K562 (cell line): Measurements from ENCODE around the gene CD40. TPM values are rescaled to one million over a fixed set of nuclear protein-coding genes. Genes with fewer than 3 reads are reported as not detected.

Experiments used
- BDP1 ChIP-seq: IDR thresholded peaks from 3 replicates; pipeline ENCODE4 v1.6.1; 2011; ENCODE audit not compliant: insufficient read length, insufficient read depth
- BHLHE40 ChIP-seq: IDR thresholded peaks from 2 replicates; pipeline ENCODE4 v1.6.1; 2011; ENCODE audit warnings: low read length, improper control_type of control experiment
- ELF2 ChIP-seq: fragments of 250-450 bp; sonication (Bioruptor Pico); IDR thresholded peaks from 2 replicates; pipeline ENCODE4 v1.5.0; 2021; ENCODE audit warnings: mild to moderate bottlenecking
- EP300 ChIP-seq: IDR thresholded peaks from 2 replicates; pipeline ENCODE4 v1.6.1; 2012; ENCODE audit warnings: low read length, improper control_type of control experiment
- HEY1 ChIP-seq: fragments of 250-450 bp; sonication (Bioruptor Pico); IDR thresholded peaks from 2 replicates; pipeline ENCODE4 v1.5.0; 2020; ENCODE audit warnings: mild to moderate bottlenecking, moderate library complexity, borderline replicate concordance
- KDM1A ChIP-seq, 2 experiments: fragments of 450-650 bp; IDR thresholded peaks; 2 replicates each; pipeline ENCODE4 v1.6.1; 2016; ENCODE audit warnings: mild to moderate bottlenecking in 2 of 2
- MCM3 ChIP-seq: fragments of 450-650 bp; IDR thresholded peaks from 2 replicates; pipeline ENCODE4 v1.6.1; 2016
- MEF2D ChIP-seq: conservative IDR thresholded peaks from 2 replicates; pipeline ENCODE4 v1.6.1; 2016; ENCODE audit warnings: low read depth, missing genetic modification characterization, missing compliant biosample characterization
- NFYB ChIP-seq: IDR thresholded peaks from 2 replicates; pipeline ENCODE4 v1.6.1; 2011; ENCODE audit warnings: mild to moderate bottlenecking, moderate library complexity; ENCODE audit not compliant: insufficient read length; ENCODE audit errors: extremely low read depth
- PREB ChIP-seq: sonication (generic); formaldehyde crosslinking; IDR thresholded peaks from 2 replicates; pipeline ENCODE4 v1.8.1; 2023; ENCODE audit warnings: mild to moderate bottlenecking, missing genetic modification reagents
- RAD21 ChIP-seq, 2 experiments: fragments of 250-450 bp in 1 of 2; fragments of 450-650 bp in 1 of 2; sonication (Bioruptor Pico) in 1 of 2; formaldehyde crosslinking in 1 of 2; IDR thresholded peaks in 1 of 2; conservative IDR thresholded peaks in 1 of 2; 2 replicates each; pipeline versions ENCODE4 v1.4.0 to v1.8.0; 2020 to 2022; ENCODE audit warnings: mild to moderate bottlenecking in 2 of 2, moderate library complexity in 1 of 2
- SMARCC2 ChIP-seq: fragments of 450-650 bp; IDR thresholded peaks from 2 replicates; pipeline ENCODE4 v1.6.1; 2017; ENCODE audit warnings: antibody characterized with exemption, moderate library complexity, mild to moderate bottlenecking, low read depth
- SREBF1 ChIP-seq: fragments of 150-350 bp; IDR thresholded peaks from 2 replicates; pipeline ENCODE4 v1.6.1; 2014; ENCODE audit warnings: antibody characterized with exemption, low read depth, low read length, borderline replicate concordance
- TEAD1 ChIP-seq, 2 experiments: fragments of 450-650 bp in 1 of 2; sonication (generic) in 1 of 2; formaldehyde crosslinking; IDR thresholded peaks; 2 replicates each; pipeline versions ENCODE4 v1.4.0 to v1.8.0; 2020 to 2022; ENCODE audit warnings: mild to moderate bottlenecking in 2 of 2, missing genetic modification reagents in 1 of 2
- XRCC5 ChIP-seq: fragments of 200-400 bp; formaldehyde crosslinking; IDR thresholded peaks from 2 replicates; pipeline ENCODE4 v1.6.1; 2017; ENCODE audit warnings: low read depth, mild to moderate bottlenecking, low read length
- ZBTB17 ChIP-seq: fragments of 450-650 bp; formaldehyde crosslinking; IDR thresholded peaks from 2 replicates; pipeline ENCODE4 v1.4.0; 2020; ENCODE audit warnings: mild to moderate bottlenecking
- ZBTB7A ChIP-seq: IDR thresholded peaks from 2 replicates; pipeline ENCODE4 v1.6.1; 2011; ENCODE audit warnings: low read depth, mild to moderate bottlenecking, low read length, moderate library complexity, borderline replicate concordance; ENCODE audit not compliant: control insufficient read depth
- ZHX1 ChIP-seq: fragments of 150-350 bp; conservative IDR thresholded peaks from 2 replicates; pipeline ENCODE4 v1.6.1; 2014; ENCODE audit warnings: low read length
- ZNF143 ChIP-seq: sonication (generic); formaldehyde crosslinking; IDR thresholded peaks from 2 replicates; pipeline ENCODE4 v1.9.0; 2022; ENCODE audit warnings: mild to moderate bottlenecking, missing genetic modification reagents
- ZNF584 ChIP-seq: fragments of 200-800 bp; sonication (Bioruptor generic); IDR thresholded peaks from 2 replicates; pipeline ENCODE4 v1.6.1; 2016; ENCODE audit warnings: low read depth, mild to moderate bottlenecking, missing genetic modification characterization, missing compliant biosample characterization
- polyA plus RNA-seq, 8 experiments: library from polyadenylated mRNA; depleted of rRNA in 4 of 8; stranded (reverse) in 5 of 8; unstranded in 3 of 8; fragments of >200 nt; fragmentation: Nextera tagmentation in 2 of 8; fragmentation: Illumina TruSeq in 1 of 8; extraction: Ambion mirVana in 2 of 8; extraction: Trizol in 1 of 8; gene quantifications; 2 replicates each; pipeline versions ENCODE4 v1.2.1 to v1.2.3, GENCODE V29; 2011 to 2014; ENCODE audit warnings: inconsistent platforms in 1 of 8, missing spikeins in 1 of 8
- total RNA-seq, 7 experiments: library from RNA; depleted of rRNA in 6 of 7; stranded (reverse); fragments of >200 nt in 6 of 7; fragmentation: Illumina TruSeq in 2 of 7; extraction: Trizol in 2 of 7; gene quantifications; 2 replicates each; pipeline versions ENCODE4 v1.2.1 to v1.2.3, GENCODE V29; 2011 to 2021; ENCODE audit warnings: low replicate concordance in 1 of 7
- TF ChIP-seq, protein P1 (sequence below), 2 experiments: fragments of 450-650 bp; IDR thresholded peaks; 2 replicates each; pipeline ENCODE4 v1.6.1; 2016
- TF ChIP-seq, protein P2 (sequence below): fragments of 450-650 bp; formaldehyde crosslinking; IDR thresholded peaks from 2 replicates; pipeline ENCODE4 v1.4.0; 2022; ENCODE audit warnings: mild to moderate bottlenecking, moderate library complexity

The CD40 gene
- total and polyA plus RNA-seq, 9 of the 15 experiments (the other 6 are each of a cell fraction or from before 2014, with no cell fraction given): 0.76 to 3.7 (median 1.6) TPM

- TF ChIP-seq ZBTB17 (CRISPR knock-in tag): peak; percentile 63; the same call in 1 of the 2 replicates
- TF ChIP-seq BDP1: no peak
- TF ChIP-seq, protein P1, sequence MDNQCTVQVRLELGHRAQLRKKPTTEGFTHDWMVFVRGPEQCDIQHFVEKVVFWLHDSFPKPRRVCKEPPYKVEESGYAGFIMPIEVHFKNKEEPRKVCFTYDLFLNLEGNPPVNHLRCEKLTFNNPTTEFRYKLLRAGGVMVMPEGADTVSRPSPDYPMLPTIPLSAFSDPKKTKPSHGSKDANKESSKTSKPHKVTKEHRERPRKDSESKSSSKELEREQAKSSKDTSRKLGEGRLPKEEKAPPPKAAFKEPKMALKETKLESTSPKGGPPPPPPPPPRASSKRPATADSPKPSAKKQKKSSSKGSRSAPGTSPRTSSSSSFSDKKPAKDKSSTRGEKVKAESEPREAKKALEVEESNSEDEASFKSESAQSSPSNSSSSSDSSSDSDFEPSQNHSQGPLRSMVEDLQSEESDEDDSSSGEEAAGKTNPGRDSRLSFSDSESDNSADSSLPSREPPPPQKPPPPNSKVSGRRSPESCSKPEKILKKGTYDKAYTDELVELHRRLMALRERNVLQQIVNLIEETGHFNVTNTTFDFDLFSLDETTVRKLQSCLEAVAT (IDR thresholded peaks at IDR 0.05): no peak
- no peak for TF ChIP-seq HEY1 (CRISPR knock-in tag)
- no peak for TF ChIP-seq ZNF143 (CRISPR knock-in tag)
- TF ChIP-seq PREB: peak; percentile 91; the same call in 1 of the 2 replicates
- no peak for TF ChIP-seq ELF2 (CRISPR knock-in tag)
- no peak for TF ChIP-seq NFYB
- TF ChIP-seq TEAD1 (CRISPR knock-in tag; IDR thresholded peaks at IDR 0.05): peak in 1 of 2 experiments; percentile 94; a peak in 2 of 4 replicates
- TF ChIP-seq RAD21 (CRISPR knock-in tag; conservative IDR thresholded peaks at IDR 0.05 in 1 of 2, IDR thresholded peaks at IDR 0.05 in 1 of 2): peak; percentile 19 to 39; a peak in 2 of 4 replicates
- no peak for TF ChIP-seq SREBF1
- no peak; the same call in 1 of the 2 replicates for TF ChIP-seq SMARCC2
- TF ChIP-seq, protein P2, sequence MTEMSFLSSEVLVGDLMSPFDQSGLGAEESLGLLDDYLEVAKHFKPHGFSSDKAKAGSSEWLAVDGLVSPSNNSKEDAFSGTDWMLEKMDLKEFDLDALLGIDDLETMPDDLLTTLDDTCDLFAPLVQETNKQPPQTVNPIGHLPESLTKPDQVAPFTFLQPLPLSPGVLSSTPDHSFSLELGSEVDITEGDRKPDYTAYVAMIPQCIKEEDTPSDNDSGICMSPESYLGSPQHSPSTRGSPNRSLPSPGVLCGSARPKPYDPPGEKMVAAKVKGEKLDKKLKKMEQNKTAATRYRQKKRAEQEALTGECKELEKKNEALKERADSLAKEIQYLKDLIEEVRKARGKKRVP (CRISPR knock-in tag): no peak
- no peak for TF ChIP-seq MCM3
- TF ChIP-seq XRCC5: peak; percentile 53; the same call in 1 of the 2 replicates
- TF ChIP-seq ZHX1: no peak
- no peak for TF ChIP-seq MEF2D
- TF ChIP-seq BHLHE40: peak; percentile 55
- TF ChIP-seq ZNF584 (CRISPR knock-in tag): peak; percentile 74
- TF ChIP-seq KDM1A (IDR thresholded peaks at IDR 0.05): no peak
- TF ChIP-seq ZBTB7A: peak; percentile 81
- TF ChIP-seq EP300: no peak
These were observed 28.4 kb upstream of the CD40 start, which contains the start of gene NCOA5 (continued) for GRCh38 chr20:46089417-46090388.
